Stimulated activated CD8-positive, alpha-beta memory T cell treated with anti-CD3 and anti-CD28 coated beads, Interleukin-7, amount 100 ng/mL, for 24 hours (primary cell): ENCODE results near the gene ADGRG2.

Source experiments
- DNase-seq: peaks from one replicate; pipeline ENCODE4 v3.0.0-alpha.2; 2020; ENCODE audit warnings: low read depth

Gene ADGRG2

GRCh38 chrX:18955676-18956075, 166.6 kb downstream of the ADGRG2 start:
- no peak for DNase-seq

GRCh38 chrX:18951032-18951431, 171.2 kb downstream of the ADGRG2 start:
- DNase-seq = no peak

GRCh38 chrX:18949944-18950301, 172.3 kb downstream of the ADGRG2 start:
- no peak for DNase-seq

GRCh38 chrX:18949291-18949943, 172.9 kb downstream of the ADGRG2 start:
- DNase-seq = no peak

- no peak for DNase-seq
These were observed 175.7 kb downstream of the ADGRG2 start for GRCh38 chrX:18946611-18947010.

GRCh38 chrX:18946157-18946556, 176.1 kb downstream of the ADGRG2 start:
- no peak for DNase-seq

GRCh38 chrX:18945483-18945882, 176.8 kb downstream of the ADGRG2 start:
- no peak for DNase-seq

GRCh38 chrX:18944482-18944881, 177.8 kb downstream of the ADGRG2 start:
- DNase-seq = no peak

GRCh38 chrX:18941896-18942295, 180.4 kb downstream of the ADGRG2 start:
- no peak for DNase-seq
